ENCODE results near the gene SDHAF4. TPM values are rescaled to one million over a fixed set of nuclear protein-coding genes. Genes with fewer than 3 reads are reported as not detected.

The SDHAF4 gene
- total RNA-seq, 1 donor from 2014 or later = 9.0 TPM

GRCh38 chr6:70527071-70527737 lies 39.5 kb upstream of the SDHAF4 start:
- DNase-seq = no peak
- Mint-ChIP-seq H3K4me1 (ENCODE audit: low read depth, unreplicated experiment) (no peaks in the 10 kb centered on the region), H3K4me3 (ENCODE audit: unreplicated experiment) (no peak overlapping the region), H3K27ac (ENCODE audit: unreplicated experiment) (no peak overlapping the region), H3K9me3 (ENCODE audit: unreplicated experiment) (no peaks in the 10 kb centered on the region), H3K36me3 (ENCODE audit: unreplicated experiment) (no peaks in the 10 kb centered on the region), H3K27me3 (ENCODE audit: unreplicated experiment) (no peaks in the 10 kb centered on the region)
- no peak for TF ChIP-seq CTCF (IDR thresholded peaks at IDR 0.05; ENCODE audit: partially characterized antibody, unreplicated experiment)

GRCh38 chr6:70530023-70530422 lies 36.7 kb upstream of the SDHAF4 start:
- Mint-ChIP-seq H3K9me3 (ENCODE audit: unreplicated experiment) (no peaks in the 10 kb centered on the region), H3K27ac (ENCODE audit: unreplicated experiment) (no peak overlapping the region), H3K27me3 (ENCODE audit: unreplicated experiment) (no peaks in the 10 kb centered on the region), H3K4me1 (ENCODE audit: low read depth, unreplicated experiment) (peaks cover 3% of the 10 kb centered on the region), H3K4me3 (ENCODE audit: unreplicated experiment) (no peak overlapping the region), H3K36me3 (ENCODE audit: unreplicated experiment) (no peaks in the 10 kb centered on the region)
- no peak for TF ChIP-seq CTCF (IDR thresholded peaks at IDR 0.05; ENCODE audit: partially characterized antibody, unreplicated experiment)
- DNase-seq = no peak

GRCh38 chr6:70531133-70531532 lies 35.6 kb upstream of the SDHAF4 start:
- Mint-ChIP-seq H3K9me3 (ENCODE audit: unreplicated experiment) (no peaks in the 10 kb centered on the region), H3K4me1 (ENCODE audit: low read depth, unreplicated experiment) (peaks cover 3% of the 10 kb centered on the region), H3K4me3 (ENCODE audit: unreplicated experiment) (no peak overlapping the region), H3K27ac (ENCODE audit: unreplicated experiment) (no peak overlapping the region), H3K36me3 (ENCODE audit: unreplicated experiment) (no peaks in the 10 kb centered on the region), H3K27me3 (ENCODE audit: unreplicated experiment) (no peaks in the 10 kb centered on the region)
- DNase-seq = no peak
- no peak for TF ChIP-seq CTCF (IDR thresholded peaks at IDR 0.05; ENCODE audit: partially characterized antibody, unreplicated experiment)

- no peak for TF ChIP-seq CTCF (IDR thresholded peaks at IDR 0.05; ENCODE audit: partially characterized antibody, unreplicated experiment)
- Mint-ChIP-seq H3K27ac (ENCODE audit: unreplicated experiment) (no peak overlapping the region), H3K4me1 (ENCODE audit: low read depth, unreplicated experiment) (peaks cover 3% of the 10 kb centered on the region), H3K27me3 (ENCODE audit: unreplicated experiment) (no peaks in the 10 kb centered on the region), H3K9me3 (ENCODE audit: unreplicated experiment) (no peaks in the 10 kb centered on the region), H3K36me3 (ENCODE audit: unreplicated experiment) (no peaks in the 10 kb centered on the region), H3K4me3 (ENCODE audit: unreplicated experiment) (no peak overlapping the region)
- DNase-seq = no peak
Measured at GRCh38 chr6:70537266-70537665, 29.5 kb upstream of the SDHAF4 start.

GRCh38 chr6:70538376-70538775 lies 28.4 kb upstream of the SDHAF4 start:
- H3K4me1 Mint-ChIP-seq (ENCODE audit: low read depth, unreplicated experiment) = peaks cover 3% of the 10 kb centered on the region
- no peak for TF ChIP-seq CTCF (IDR thresholded peaks at IDR 0.05; ENCODE audit: partially characterized antibody, unreplicated experiment)
- H3K4me3 Mint-ChIP-seq (ENCODE audit: unreplicated experiment) = no peak overlapping the region
- H3K27ac Mint-ChIP-seq (ENCODE audit: unreplicated experiment) = no peak overlapping the region
- no peaks in the 10 kb centered on the region for H3K36me3 Mint-ChIP-seq (ENCODE audit: unreplicated experiment)
- no peak for DNase-seq
- H3K27me3 Mint-ChIP-seq (ENCODE audit: unreplicated experiment) = no peaks in the 10 kb centered on the region
- no peaks in the 10 kb centered on the region for H3K9me3 Mint-ChIP-seq (ENCODE audit: unreplicated experiment)

Data from glutamatergic neuron (in vitro differentiated cells).